NCI-H82 (cell line): ENCODE measurements around the gene PTPN4.

Source experiments
- DNase-seq: peaks from one replicate; lab custom pipeline; 2025; lab: John Stamatoyannopoulos, UW

The PTPN4 gene

DNA sequence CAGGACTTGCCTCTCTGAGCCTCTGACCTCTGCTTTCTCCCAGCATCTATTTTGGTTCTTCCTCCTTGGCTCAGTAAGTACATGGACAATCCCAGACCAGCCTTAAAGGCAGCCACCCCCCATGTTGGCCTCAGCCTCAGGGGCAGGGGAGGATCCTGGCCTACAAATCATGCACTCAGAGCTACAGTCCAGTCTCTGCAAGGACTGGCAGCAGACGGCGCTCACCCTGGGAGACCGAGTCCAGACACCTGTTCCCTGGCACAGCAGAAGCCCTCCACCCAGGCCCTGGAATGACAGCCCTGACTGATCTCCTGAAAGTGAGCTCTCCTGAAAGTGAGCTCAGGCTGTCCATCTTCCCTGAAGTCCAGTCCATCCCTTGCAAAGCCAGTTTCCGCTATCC is 25.7 kb upstream of the PTPN4 start:
- DNase-seq, result no peak

DNA sequence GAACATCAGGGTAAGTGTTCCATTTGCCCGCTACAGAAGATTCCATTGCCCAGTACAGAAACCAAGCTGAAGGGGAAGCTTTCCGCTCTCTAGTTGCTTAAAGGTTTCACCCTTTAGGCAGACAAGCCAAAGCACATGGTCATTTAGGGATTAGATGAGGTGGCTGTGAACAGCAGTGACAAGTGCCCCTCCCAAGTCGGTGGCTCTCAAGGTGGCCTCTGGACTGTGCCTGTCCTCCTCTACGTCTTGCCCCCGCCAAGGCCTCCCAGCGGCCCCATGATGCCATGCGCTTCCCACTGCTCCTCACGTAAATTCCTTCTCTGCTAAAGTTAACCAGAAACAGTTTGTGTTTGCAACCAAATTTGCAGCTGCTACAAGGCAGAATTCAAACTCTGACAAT is 24.2 kb upstream of the PTPN4 start:
- peak; percentile 44 for DNase-seq

DNA sequence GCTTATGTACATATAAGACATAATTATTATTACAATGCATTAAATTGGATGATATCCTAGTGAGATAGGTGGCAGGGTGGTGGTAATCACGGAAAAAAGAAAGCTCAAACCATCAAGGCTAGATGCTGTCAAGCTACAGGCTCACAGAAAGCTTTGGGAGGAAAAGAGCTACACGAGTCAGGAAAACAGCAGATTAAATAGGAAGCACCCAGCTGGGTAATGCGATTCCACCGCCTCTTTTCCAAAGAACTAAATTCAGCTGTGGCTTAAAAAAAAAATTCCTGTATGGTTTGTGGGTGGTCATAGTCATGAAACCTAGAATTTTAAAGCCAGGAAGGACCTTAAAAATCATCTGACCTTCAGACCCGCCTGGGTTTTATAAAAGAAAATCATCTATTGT is 23.7 kb upstream of the PTPN4 start:
- peak; percentile 21 for DNase-seq

DNA sequence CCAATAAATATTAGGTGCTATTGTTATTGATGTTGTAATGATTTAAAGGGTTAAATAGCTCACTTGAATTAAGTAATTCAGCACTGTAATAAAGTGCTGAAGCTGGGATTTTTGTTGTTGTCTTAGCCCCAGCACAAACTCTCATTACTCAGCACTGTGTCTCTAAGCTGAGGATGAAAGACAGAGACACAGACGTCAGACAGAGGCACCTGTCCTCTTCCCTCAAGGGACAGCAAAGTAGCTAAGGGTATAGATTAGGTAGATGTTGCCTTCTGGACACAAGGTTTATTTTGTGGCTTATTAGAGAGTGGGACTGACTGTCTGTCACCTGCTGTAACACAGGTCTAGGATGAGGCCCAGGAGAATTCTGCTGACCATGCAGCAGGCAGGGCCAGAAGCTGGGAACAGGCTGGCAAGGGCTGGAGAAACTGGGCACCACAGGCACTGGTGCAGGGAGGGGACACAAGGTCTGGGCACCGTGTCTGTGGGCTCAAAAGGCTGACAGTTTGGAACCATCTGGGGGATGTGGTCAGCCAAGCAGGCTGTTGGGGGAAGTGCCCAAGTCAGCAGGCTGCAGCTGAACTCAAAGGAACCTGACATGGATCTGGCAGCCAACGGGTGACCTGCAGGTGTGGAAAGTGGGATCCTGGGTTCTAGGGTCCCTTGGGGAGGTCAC is 20.0 kb upstream of the PTPN4 start:
- peak; percentile 38 for DNase-seq

DNA sequence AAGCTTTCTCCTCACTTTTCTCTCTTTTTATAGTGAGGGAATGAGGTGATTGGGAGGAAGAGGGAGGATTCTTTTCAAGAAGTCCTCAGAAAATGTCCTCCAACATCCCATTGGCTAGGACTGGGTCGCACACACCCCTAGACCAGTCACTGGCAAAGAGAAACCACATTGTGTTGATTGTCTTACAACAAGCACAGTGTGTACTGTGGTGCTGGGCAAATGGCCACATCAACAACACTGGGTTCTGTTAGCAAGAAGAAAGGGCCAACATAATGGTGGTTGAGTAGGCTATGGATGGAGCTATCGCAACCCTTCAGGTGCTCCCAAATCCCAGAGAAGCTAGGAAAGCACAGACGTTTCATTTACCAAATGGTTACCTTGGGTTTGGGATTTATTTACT is 18.7 kb upstream of the PTPN4 start:
- DNase-seq, result no peak

DNA sequence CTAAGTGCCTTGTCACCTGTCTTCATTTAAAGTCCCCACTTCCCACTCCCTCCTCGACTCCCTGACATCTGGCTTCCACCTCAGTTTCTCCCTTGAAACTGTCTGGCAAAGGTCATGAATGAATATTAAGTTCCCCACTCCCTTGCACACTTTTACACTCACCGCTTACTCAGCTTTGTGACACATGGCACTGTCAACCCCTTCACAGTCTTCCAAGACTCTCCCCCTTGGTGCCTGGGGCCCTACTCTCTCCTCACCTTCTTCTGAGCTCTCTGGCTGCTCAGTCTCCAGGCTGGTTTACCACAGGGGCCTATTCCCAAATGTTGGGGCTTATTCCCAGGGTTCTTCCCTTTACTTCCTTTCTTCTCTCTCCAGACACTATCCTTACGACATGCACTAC is 17.9 kb upstream of the PTPN4 start:
- no peak for DNase-seq

DNA sequence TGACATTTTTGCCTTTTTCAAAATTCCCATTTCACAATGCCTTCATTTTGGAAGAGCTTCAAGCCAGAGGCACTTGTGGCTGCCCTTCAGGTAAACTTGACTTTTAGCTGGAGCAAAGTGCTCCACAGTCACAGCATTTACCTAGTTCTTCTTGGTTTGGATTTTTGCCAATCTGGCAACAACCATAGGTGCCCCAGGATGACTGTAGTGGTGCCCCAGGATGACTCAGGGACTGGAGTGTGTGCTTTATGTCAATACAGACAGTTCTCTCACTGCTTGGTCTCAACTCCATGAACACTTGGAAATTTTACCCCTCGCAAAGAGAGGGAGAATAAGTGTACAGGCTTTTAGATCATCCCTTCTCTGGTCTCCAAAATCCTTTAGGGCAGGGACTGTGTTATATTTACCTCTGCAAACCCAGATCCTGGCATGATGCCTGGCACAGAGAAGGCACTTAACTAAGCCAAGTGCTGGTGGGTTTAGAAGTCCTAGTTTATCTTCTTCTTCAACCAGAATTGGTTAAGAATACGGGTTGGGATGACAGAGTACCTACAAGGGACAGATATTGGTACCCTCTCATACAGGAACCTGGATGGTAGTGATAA is 15.3 kb upstream of the PTPN4 start:
- no peak for DNase-seq

DNA sequence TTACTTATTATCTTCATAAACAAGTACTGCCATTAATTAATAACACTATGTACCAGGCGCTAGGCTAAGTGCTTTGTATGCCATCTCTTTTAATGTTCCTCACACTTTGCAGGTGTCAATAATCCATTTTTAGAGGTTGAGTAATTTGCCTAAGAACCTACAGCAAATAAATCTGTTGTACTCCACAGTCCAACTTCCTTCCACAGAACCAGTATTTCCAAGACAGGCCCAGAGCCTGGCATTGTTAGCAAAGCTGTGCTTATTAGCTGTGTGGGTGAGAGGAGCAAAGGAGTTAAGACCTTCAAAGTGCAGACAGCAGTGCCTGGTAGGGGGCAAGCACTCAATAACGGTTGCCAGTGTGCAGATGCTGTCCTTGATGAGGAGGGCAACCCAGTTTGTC is 14.2 kb upstream of the PTPN4 start:
- DNase-seq, result no peak

DNA sequence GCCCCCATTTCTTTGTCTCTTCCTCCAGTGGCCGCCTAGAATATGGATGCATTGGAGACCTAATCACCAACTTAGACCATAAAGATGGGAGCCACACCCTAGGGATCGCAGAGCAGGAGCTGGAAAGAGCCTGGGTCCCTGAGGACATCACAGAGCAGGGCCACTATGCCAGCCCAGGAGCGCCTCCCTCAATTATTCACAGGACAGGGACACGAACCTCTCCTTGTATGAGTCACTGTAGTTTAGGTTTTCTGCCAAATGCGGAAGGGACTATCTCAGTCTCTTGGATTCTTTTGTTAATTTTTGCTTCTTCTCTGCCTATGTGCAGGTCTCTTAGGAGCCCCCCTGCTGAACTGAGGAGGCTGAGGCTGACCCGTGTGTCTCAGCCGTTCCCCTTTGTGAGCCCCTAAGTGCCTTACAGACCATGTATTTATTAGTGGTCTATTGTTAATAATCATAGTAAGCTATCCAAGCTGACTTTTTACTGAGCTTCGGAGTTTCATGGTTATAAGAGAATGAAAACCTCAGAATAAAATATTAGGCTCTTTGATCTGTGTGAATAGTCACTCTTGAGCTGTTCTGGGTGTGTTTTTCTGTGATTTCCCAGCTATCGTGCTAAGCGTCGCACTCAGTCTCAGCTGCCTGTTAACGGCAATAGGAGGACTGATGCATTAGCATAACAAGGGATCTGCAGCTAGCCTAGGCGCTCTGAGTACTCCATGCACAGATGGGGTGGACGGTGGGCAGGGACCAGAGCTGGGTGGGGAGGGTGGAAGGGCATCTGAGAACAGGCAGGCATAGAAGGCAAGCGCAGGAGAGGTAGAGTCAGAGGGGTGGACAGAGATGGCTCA is 12.7 kb upstream of the PTPN4 start:
- DNase-seq, result no peak

DNA sequence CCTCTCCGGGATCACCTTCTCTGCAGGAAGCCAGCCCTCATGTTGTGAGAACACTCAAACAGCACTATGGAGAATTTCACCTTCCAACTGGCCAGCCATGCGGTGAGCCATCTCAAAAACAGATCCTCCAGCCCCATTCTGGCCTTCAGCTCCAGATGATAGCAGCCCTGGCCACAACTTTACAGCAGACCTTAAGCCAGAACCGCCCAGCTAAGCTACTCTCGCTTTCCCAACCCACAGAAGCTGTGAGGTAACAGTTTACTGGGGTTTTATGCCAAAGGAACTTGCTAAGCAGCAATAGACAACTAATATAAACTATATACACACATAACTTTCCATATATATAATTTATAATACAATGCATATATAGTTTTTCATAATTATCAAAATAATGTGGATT is 11.6 kb upstream of the PTPN4 start:
- DNase-seq, result no peak

DNA sequence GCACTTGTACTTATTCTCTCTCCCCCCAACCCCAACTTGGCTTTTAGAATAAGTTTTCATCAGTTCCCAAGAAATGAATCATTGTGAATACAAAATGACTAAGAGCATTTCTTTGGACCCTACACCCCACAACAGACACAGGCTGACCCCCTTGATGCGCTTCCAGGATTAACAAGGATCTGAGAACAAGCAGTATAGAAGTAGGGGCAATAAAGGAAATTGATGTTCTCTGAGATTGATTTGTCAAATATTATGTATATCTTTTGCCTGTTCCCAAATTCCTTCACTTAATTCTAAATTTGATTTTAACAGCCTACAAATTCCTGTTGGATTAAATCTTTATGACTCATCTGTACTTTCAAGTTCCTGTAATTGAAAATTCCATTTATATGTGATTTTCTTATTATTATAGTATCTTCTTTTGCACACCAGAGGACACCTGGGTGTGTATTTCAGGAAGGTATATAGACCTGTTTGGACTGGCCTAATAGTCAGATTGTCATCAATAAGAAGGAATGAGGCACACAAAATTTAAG is 10.2 kb upstream of the PTPN4 start:
- DNase-seq, result no peak

DNA sequence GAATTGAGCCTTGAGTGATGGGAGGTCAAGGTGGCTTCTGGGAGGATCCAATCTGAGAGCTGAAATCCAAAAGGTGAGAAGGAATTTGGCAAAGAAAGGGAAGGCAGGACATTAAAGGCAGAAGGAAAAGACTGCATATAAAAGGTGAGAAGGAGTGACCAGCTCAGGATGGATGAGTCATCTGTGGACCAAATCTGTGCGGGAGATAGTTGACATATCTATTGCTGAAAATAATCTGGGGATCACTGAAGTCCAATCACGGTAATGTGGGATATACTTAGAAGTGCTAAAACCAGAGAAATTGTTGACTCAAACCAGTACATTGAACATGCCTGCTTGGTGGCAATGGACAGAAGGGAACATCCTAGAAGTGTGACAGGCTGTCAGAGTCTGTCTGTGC is 8.0 kb upstream of the PTPN4 start:
- no peak for DNase-seq

DNA sequence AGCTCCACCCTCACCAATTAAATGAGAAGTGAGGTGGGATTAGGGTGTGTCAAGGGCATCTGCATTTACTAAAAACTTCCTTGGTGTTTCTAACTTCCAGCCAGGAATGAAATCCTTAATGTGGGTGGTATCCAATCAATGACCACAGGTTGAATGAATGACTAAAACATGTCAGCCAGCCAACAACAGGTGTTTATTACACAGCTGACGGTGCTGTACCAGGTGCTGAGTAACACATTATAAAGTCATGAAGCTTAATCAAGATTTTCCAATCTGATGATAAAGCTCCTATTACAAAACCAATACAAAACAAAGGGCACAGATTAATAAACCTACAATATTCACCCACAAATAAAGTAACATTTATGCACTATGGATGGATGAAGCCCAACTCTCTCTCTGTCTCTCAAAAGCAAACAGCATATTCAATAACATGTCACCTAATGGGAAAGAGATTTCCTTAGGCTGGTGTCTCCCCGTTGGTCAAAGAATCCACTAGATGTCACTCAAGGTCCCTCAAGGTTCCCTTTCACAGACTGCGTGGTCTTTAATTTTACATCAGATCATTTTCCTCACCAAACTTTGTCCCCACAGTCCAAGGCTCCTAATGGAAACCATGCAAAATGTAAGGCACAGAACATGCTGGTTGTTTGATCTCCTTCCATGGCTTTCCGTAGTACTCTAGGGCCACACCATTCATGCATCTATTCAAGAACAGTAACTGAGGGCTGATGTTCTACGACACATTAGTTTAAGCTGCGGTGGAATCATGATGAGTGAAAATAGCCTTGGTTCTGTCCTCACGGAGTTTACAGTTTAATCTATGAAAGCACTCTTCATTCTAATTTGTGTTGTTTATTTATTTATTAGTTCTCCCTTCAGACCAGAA is 6.4 kb upstream of the PTPN4 start:
- DNase-seq, result peak; percentile 77

DNA sequence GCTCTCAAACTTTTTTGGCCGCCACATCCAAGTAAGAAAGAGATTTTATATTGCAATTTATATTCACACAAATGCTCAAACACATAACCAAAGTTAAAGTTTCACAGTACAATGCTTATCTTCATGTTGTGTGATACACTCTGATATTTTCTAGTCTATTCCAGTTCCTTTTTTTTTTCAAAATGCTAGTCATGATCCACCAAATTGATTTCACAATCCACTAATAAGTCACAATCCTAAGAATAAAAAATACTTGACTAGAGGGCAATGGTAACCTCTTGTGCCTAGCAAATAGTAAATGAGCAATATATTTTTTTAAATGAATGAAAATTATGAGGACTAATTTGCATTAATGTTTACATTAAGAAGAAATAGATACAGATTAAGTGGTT is 5.8 kb upstream of the PTPN4 start:
- no peak for DNase-seq

DNA sequence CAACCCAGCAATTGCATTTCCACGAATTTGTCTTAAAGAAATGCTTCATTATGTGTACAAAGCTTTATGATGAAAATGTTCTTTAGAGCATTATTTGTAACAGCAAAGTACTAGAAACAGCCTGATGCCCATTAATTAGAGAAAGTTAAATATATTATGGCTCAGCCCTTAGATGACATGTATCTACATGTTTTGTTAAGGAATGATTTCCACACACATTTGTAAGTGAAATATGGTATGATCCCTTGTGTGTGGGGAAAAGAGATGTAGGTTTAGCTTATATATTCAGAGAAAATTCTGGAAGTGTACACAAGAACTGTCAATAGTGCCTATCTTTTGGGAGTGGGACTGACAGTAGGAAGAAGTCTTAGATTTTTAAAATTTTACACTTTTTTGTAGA is 3.8 kb upstream of the PTPN4 start:
- DNase-seq, result no peak

DNA sequence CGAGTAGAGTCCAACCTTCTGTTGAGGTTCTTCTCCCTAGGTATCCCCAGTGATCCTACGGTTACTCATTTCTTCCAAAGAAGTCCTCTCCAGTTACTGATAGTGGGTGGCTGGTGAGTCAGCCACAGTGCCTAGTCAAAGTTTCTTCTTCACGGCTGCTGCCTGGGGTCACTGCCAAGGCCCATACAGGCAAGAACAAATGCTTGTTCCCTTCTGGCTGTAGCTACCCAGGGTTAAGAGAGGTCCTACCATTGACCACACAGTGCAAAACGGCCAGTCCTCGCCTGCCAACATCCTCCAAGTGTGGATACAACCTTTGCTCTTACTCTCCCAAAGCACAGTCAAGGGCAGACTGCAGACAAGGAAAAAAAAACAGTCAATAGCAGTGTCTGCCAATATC is 2.9 kb upstream of the PTPN4 start:
- no peak for DNase-seq

DNA sequence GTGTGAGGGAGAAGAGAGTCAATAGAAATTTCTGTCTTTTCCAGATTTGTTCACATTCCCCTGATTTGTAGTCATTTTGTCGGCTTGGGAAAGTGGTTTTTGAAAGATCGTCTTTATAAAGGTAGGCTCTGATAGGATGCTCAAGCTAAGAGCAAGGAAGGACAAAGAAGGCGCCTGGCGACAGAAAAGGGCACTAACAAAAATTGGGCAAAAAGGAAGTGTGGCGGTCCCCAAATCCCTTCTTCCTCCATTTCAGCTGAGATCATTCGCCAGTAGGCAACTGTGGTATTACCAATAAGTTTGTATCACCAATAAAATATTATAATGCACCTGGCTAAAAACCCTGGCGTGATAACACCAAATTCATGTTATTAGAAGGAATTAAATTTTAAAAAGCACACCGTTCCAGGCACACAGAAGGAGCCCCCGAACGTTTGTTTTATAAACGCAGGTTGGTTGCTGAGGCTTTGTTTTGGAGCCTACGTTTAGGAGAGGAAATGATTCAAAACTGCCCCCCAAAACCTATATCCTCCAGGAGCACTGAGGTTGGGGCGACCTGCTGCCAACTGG is 756 bp upstream of the PTPN4 start:
- DNase-seq, result peak; percentile 44

DNA sequence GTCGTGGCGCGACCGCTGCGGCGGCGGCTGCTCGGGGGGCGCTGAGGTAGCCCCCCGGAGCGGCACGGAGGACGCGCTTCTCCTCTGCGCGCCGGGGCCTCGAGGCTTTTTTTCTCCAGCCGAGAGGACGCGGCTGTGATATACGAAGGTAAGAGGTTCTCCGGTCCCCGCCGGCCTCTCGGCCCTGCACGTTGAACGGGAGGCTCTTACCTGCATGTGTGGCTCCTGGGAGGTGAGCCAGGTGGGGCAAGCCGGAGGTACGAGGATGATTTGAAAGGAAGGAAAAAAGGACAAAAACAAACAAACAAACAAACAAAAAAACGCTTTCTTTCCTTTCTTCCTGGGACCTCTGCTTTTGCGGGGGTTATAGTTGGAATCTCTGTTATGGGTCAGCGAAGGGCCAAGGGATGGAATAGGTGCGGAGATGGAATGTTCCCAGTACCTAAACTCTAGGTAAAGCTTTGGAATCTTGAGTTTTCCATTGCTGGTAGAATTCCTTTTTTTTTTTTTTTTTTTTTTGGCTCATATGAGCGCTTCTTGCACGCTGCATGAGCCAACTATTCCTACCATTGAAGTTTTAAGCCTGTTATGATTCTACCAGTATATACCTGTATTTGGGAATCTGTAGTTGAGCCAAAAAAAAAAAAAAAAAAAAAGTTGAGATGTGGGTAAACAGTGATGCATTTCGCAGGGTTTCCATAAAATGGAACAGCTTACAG is 674 bp downstream of the PTPN4 start:
- DNase-seq, result peak; percentile 77

DNA sequence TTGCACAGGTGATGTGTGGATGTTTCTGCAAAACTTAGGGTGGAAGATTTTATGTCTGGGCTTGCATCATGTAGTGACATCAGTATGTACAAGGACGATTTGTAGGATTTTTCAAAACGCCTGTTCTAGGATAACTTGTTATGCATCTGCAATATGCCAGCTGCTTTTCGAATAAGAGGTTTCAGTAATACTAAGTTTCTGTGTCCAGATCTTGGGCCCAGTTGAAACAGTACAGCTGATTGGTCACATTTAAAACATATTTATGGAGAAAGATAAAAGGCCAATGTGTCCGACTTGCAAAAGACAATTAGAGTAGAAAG is 1.2 kb downstream of the PTPN4 start:
- DNase-seq, result peak; percentile 33

DNA sequence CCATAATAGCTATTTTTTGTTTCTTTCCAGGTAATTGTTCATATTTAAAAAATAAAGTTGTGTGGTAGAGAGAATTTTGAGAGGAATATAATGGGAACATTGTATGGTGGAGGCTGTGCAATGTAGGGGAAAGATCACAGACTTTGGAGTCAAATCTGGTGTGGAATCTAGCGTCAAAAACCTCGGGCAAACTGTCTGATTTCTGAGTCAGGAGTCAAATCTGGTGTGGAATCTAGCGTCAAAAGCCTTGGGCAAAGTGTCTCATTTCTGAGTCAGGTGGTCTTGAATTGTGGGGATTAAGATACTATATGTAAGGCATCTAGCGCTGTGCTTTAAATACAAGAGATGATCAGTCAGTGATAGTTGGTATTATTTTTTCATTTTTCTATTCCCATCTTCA is 5.1 kb downstream of the PTPN4 start:
- no peak for DNase-seq

DNA sequence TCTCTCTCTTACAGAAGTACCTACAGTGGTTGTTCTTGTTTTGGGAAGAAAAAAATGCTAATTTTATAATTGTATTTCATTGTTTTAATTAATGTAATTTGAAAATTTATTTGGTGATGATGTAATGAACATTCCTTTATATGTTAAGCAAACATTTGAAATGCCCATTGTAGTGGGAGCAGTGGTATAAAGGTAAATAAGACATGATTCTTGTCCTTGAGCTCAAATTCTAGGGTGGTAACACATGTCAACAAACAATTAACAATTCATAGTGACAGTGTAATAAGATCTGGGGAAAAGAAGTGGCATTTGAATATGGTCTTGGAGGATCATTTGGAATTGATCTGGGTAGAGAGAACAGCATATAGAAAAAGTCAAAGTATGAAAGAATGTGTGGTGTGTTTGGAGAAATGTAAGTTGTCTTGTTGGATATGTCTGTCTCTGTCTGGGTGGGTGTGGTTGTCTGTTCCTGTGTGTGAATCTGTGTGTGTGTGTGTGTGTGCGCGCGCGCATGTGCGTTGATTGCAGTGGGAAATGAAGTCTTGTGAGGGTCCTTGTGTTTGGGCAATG is 5.8 kb downstream of the PTPN4 start:
- DNase-seq, result no peak
